SK-N-MC (cell line): ENCODE results near the gene GFY.

Experiments used
- EZH2 ChIP-seq: fragments of 200-600 bp; sonication (generic); IDR thresholded peaks from one replicate; pipeline ENCODE4 v1.6.1; 2017; ENCODE audit warnings: antibody characterized with exemption
- FOXP2 ChIP-seq: optimal IDR thresholded peaks from 2 replicates; pipeline ENCODE3; 2011; ENCODE audit warnings: mild to moderate bottlenecking, moderate library complexity; ENCODE audit not compliant: insufficient read depth; ENCODE audit errors: extremely low read length, control extremely low read depth
- POLR2AphosphoS5 ChIP-seq: IDR thresholded peaks from 2 replicates; pipeline ENCODE4 v1.6.1; 2012; ENCODE audit warnings: mild to moderate bottlenecking, low read depth, low read length, borderline replicate concordance

DNA sequence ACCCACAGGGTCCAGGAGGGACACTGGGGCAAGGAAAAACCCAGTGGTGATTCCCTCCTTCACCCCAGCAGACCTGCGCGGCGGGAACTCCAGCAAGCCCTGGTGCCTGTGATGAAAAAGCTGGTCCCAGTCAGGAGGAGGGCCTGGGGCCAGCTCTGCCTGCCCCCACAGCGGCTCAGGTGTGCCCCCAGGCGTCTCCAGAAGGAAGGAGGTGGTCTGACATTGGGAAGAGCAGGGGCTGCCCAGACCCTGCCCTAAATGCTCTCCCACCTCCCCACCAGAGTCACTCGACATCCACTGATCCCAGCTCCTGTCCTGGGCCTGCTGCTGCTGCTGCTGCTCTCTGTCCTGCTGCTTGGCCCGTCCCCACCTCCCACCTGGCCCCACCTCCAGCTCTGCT lies 8.1 kb upstream of the GFY start:
- TF ChIP-seq POLR2AphosphoS5 (no peak), EZH2 (no peak), FOXP2 (no peak)
